Nephron (organoid): ENCODE results near the gene CHMP2A.
"Not testable (repeated sequence)": the region's sequence is repeated elsewhere in the genome, so short reads cannot be mapped to it uniquely, and the experiment has no call there.

Experiments used
- H3K27ac Mint-ChIP-seq, 3 experiments: 2 replicates each; pipeline ENCODE4 v1.8.0; 2020; ENCODE audit warnings: mixed read lengths in 3 of 3, mild to moderate bottlenecking in 2 of 3, moderate library complexity in 1 of 3
- H3K27me3 Mint-ChIP-seq: 2 replicates; pipeline ENCODE4 v1.8.0; 2021; ENCODE audit warnings: low read depth, mild to moderate bottlenecking, moderate library complexity, mixed read lengths
- H3K36me3 Mint-ChIP-seq: 2 replicates; pipeline ENCODE4 v1.8.0; 2020; ENCODE audit warnings: low read depth, mixed read lengths
- H3K4me1 Mint-ChIP-seq: 2 replicates; pipeline ENCODE4 v1.8.0; 2020; ENCODE audit warnings: mixed read lengths
- H3K4me3 Mint-ChIP-seq, 3 experiments: 2 replicates each; pipeline ENCODE4 v1.8.0; 2020; ENCODE audit warnings: mild to moderate bottlenecking in 3 of 3, mixed read lengths in 3 of 3, moderate library complexity in 2 of 3
- H3K9me3 Mint-ChIP-seq: 2 replicates; pipeline ENCODE4 v1.8.0; 2020; ENCODE audit warnings: mixed read lengths
- TF ChIP-seq, protein P1 (sequence below), 3 experiments: fragments of 200-600 bp; sonication (generic); IDR thresholded peaks; one replicate each; pipeline ENCODE4 v1.5.0; 2021; ENCODE audit warnings: antibody characterized with exemption in 3 of 3; ENCODE audit not compliant: unreplicated experiment in 3 of 3

Gene CHMP2A

DNA sequence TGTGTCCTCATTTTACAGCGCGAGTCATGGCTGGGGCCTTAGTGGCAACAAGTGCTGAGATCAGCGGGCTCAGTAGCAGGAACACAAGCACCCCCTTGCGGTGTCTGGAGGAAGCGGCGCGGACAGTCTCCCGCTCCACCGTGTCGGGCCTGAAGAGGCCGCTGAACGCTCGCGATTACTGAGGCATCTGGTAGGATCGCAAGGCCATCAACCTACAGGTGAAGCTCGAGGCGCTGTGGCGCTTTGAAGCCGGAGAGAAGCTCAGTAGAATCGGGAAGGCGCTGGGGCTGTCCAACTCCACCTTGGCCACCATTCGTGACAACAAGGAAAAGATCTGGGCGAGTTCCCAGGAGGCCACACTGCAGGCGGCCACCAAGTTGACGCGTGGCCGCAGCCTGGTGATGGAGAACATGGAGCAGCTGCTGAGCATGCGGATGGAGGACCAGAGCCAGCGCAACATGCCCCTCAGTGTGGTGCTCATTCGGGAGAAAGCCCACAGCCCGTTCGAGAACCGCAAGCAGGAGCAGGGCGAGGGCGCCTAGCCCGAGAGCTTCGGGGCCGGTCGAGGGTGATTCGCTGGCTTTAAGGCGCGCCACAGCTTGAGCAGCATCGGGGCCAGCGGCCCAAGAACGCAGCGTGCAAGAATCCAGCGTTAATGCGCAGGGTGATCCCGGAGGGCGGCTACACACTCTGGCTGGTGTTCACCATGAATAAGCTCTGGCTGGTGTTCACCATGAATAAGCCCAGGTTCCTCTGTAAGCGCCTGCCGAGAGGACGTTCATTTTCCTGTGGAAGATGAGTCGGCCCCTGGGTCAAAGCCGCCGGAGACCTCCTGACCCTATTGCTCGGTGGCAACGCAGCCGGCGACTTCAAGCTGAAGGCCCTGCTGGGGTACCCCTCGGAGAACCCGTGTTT lies 26.6 kb upstream of the CHMP2A start:
- peak overlapping the region; percentile 71 to 93 (median 82) for H3K27ac Mint-ChIP-seq
- no peaks in the 10 kb centered on the region for H3K9me3 Mint-ChIP-seq
- H3K27me3 Mint-ChIP-seq: no peaks in the 10 kb centered on the region
- TF ChIP-seq, protein P1, sequence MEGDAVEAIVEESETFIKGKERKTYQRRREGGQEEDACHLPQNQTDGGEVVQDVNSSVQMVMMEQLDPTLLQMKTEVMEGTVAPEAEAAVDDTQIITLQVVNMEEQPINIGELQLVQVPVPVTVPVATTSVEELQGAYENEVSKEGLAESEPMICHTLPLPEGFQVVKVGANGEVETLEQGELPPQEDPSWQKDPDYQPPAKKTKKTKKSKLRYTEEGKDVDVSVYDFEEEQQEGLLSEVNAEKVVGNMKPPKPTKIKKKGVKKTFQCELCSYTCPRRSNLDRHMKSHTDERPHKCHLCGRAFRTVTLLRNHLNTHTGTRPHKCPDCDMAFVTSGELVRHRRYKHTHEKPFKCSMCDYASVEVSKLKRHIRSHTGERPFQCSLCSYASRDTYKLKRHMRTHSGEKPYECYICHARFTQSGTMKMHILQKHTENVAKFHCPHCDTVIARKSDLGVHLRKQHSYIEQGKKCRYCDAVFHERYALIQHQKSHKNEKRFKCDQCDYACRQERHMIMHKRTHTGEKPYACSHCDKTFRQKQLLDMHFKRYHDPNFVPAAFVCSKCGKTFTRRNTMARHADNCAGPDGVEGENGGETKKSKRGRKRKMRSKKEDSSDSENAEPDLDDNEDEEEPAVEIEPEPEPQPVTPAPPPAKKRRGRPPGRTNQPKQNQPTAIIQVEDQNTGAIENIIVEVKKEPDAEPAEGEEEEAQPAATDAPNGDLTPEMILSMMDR (IDR thresholded peaks at IDR 0.05; ENCODE audit: unreplicated experiment in 3 of 3): peak; percentile 91 to 99 (median 91)
- peaks cover 34% of the 10 kb centered on the region for H3K4me1 Mint-ChIP-seq
- H3K4me3 Mint-ChIP-seq: peak overlapping the region in 2 of 3 experiments; percentile 22 to 30
- peaks cover 22% of the 10 kb centered on the region for H3K36me3 Mint-ChIP-seq

DNA sequence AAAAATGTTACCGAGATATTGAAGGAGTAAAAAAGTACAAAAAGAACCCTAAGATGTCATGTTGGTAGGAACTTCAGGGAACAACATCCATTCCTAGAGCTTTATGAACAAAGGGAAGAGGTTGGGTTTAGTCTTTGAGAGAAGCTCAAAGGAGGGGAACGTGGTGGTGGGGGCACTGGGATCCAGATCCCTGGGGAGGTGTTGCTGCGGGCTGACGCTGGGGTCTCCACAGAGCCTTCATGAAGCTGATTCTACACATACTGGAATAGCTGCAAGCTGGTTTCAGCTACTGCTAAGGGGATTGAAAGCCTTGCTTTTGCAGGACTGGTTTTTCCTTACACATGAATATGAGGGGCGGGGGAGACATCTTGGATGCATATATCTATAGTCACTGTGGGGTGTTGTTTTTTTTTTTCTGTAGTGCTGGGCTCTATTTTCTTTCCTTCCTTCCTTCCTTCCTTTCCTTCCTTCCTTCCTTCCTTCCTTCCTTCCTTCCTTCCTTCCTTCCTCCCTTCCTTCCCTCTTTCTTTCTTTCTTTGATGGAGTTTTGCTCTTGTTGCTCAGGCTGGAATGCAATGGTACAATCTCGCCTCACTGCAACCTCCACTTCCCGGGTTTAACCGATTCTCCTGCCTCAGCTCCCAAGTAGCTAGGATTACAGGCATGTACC lies 24.7 kb upstream of the CHMP2A start:
- TF ChIP-seq, protein P1 (IDR thresholded peaks at IDR 0.05; ENCODE audit: unreplicated experiment in 3 of 3): no peak
- H3K4me1 Mint-ChIP-seq: peaks cover 29% of the 10 kb centered on the region
- peak overlapping the region; percentile 59 to 73 (median 66) for H3K27ac Mint-ChIP-seq
- H3K36me3 Mint-ChIP-seq: peaks cover 15% of the 10 kb centered on the region
- H3K9me3 Mint-ChIP-seq: no peaks in the 10 kb centered on the region
- H3K27me3 Mint-ChIP-seq: no peaks in the 10 kb centered on the region
- H3K4me3 Mint-ChIP-seq: peak overlapping the region in 1 of 3 experiments; percentile 74

DNA sequence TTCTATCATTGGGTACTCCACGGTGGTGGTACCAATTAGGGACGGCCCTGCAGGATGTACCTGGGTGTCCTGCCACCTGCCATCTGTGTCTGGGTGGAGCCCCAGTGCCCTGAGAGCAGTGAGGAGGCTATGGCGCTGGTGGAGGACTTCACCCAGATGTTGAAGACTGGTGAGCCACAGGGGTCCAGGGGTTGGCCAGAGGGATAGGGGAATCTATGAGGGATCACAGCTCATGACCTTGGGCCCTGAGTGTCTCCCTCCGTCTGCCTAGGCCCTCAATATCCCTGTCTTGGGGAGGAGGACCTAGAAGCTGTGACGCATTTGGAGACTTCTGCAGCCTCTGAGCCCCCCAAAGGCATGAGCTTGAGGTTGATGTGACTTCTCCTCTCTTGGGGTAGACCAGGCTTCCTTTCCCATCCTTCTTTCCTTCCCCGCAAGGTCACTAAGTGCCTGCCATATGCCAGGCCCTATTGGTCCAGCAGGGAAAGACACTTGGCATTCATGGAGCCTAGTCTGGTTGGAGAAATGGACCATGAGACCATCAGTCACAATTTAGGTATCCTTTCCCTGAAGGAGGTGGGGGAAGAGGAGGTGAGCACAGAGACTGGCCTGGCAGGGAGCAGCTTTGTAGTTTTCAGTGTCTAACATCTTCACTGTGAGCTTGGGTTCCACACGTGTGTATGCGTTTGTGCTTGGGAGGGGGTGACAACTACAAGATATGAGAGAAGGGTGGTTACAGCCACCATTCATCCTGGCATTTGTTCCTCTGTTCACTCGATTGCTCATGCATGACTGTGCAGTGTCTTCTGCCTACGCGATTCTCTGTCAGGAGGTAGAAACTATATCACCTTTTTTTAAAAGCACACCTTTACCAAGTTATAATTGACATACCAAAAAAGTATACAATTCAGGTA lies 23.4 kb upstream of the CHMP2A start:
- H3K27me3 Mint-ChIP-seq: no peaks in the 10 kb centered on the region
- peak overlapping the region; percentile 59 to 73 (median 66) for H3K27ac Mint-ChIP-seq
- H3K36me3 Mint-ChIP-seq: peaks cover 14% of the 10 kb centered on the region
- TF ChIP-seq, protein P1 (IDR thresholded peaks at IDR 0.05; ENCODE audit: unreplicated experiment in 3 of 3): no peak
- no peaks in the 10 kb centered on the region for H3K9me3 Mint-ChIP-seq
- H3K4me3 Mint-ChIP-seq: peak overlapping the region; percentile 55 to 74 (median 69)
- peaks cover 36% of the 10 kb centered on the region for H3K4me1 Mint-ChIP-seq

DNA sequence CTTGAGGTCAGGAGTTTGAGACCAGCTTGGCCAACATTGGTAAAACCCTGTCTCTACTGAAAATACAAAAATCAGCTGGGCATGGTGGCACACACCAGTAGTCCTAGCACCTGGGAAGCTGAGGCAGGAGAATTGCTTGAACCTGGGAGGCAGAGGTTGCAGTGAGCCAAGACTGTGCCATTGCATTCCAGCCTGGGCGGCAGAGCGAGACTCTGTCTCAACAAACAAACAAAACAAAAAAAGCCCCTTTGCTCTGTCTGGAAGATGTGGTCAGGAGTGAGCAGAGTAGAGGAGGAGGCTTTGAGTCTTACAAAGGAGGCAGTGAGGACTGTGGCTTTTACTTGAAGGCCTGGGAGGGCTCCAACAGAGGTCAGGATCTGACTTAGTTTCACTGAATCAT lies 22.7 kb upstream of the CHMP2A start:
- H3K4me3 Mint-ChIP-seq, H3K36me3 Mint-ChIP-seq, H3K9me3 Mint-ChIP-seq, H3K27me3 Mint-ChIP-seq: not testable (repeated sequence)
- Mint-ChIP-seq H3K4me1 (peaks cover 37% of the 10 kb centered on the region), H3K27ac (peak overlapping the region in 1 of 3 experiments; percentile 11)

DNA sequence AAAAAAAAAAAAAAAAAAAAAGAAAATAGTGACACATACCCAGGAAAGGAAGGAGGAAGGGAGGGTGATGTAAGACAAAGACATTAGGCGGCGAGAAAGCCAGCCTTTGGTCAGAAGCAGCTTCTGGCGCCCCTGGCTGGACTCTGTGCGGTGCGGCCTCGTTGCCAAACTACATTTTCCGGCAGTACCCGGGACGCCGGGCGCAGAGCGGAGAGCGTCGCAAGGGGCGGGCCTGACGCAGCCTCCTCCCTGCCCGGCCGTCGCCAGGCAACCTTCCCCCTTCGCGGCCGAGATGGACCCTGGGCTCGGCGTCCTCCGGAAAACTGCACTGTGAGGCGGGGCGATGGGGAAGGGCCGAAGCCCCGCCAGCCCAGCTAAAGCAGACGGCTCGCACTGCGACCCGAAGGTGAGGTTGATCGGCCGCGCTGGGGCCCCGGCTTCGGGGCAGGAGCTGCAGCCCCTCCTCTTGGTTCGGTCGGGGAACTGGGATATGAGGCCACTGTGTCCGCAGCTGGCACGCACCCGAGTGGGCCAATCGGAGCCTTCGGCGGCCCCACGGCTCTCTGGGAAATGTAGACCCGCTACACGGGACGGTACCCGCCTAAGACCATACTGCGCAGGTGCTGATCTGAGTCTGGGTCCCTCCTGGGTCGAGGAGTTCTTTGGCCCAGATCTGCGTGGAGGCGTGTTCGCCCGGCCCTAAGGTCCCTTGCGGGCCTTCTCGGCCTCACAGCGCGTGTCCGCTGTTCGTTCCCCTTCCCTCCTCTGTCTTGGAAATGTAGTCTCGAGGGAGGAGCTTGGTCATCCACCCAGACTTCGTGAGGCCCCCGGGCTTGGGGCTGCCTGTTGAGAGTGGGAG lies 20.5 kb upstream of the CHMP2A start:
- TF ChIP-seq, protein P1 (IDR thresholded peaks at IDR 0.05; ENCODE audit: unreplicated experiment in 3 of 3): peak in 1 of 3 experiments; percentile 26
- H3K4me3 Mint-ChIP-seq: peak overlapping the region; percentile 92 to 95 (median 92)
- H3K4me1 Mint-ChIP-seq: peaks cover 37% of the 10 kb centered on the region
- H3K36me3 Mint-ChIP-seq: peaks cover 6% of the 10 kb centered on the region
- no peaks in the 10 kb centered on the region for H3K9me3 Mint-ChIP-seq
- H3K27me3 Mint-ChIP-seq: no peaks in the 10 kb centered on the region
- peak overlapping the region; percentile 98 to 99 (median 99) for H3K27ac Mint-ChIP-seq
